ELF-1 (cell line): ENCODE measurements around the gene CHD9NB.

Source experiments
- DNase-seq: peaks from one replicate; pipeline ENCODE4 v3.0.0-alpha.2; 2016; ENCODE audit warnings: low read depth, low spot score

The CHD9NB gene

GRCh38 chr16:53031323-53031942 is 21.3 kb downstream of the CHD9NB start:
- DNase-seq: no peak

- no peak for DNase-seq
These were observed 22.7 kb downstream of the CHD9NB start for GRCh38 chr16:53029971-53030370.

- no peak for DNase-seq
These were observed 28.7 kb downstream of the CHD9NB start for GRCh38 chr16:53024045-53024444.

- peak; percentile 49 for DNase-seq
These were observed 30.3 kb downstream of the CHD9NB start for GRCh38 chr16:53022374-53022773.

- DNase-seq: peak; percentile 56
These were observed 33.8 kb downstream of the CHD9NB start for GRCh38 chr16:53018834-53019416.

- DNase-seq: no peak
These were observed 38.4 kb downstream of the CHD9NB start for GRCh38 chr16:53014287-53014686.

GRCh38 chr16:53007095-53007494 is 45.6 kb downstream of the CHD9NB start:
- DNase-seq: no peak

GRCh38 chr16:52997922-52998321 is 54.8 kb downstream of the CHD9NB start:
- no peak for DNase-seq

GRCh38 chr16:52994942-52995341 is 57.8 kb downstream of the CHD9NB start:
- DNase-seq: no peak

GRCh38 chr16:52993179-52993578 is 59.5 kb downstream of the CHD9NB start:
- DNase-seq: peak; percentile 12

GRCh38 chr16:52991572-52991971 is 61.1 kb downstream of the CHD9NB start:
- DNase-seq: no peak
